H9 (cell line): ENCODE results near the gene NBEAL1. TPM values are rescaled to one million over a fixed set of nuclear protein-coding genes. Genes with fewer than 3 reads are reported as not detected.
"Not testable (repeated sequence)": the region's sequence is repeated elsewhere in the genome, so short reads cannot be mapped to it uniquely, and the experiment has no call there.

Source experiments
- DNase-seq: peaks from one replicate; pipeline ENCODE4 v3.0.0-alpha.2; 2017
- H2AFZ ChIP-seq: one replicate; pipeline ENCODE4 v1.6.1; 2013; ENCODE audit warnings: mild to moderate bottlenecking, low read length, control low read depth, moderate library complexity
- H2AK5ac ChIP-seq: 2 replicates; pipeline ENCODE4 v1.6.1; 2013; ENCODE audit warnings: low read length, control low read depth, mixed read lengths; ENCODE audit not compliant: insufficient read length
- H2BK120ac ChIP-seq: one replicate; pipeline ENCODE4 v1.6.1; 2013; ENCODE audit warnings: low read depth, mild to moderate bottlenecking, low read length, control low read depth, inconsistent platforms; ENCODE audit not compliant: poor library complexity, severe bottlenecking
- H2BK12ac ChIP-seq: 2 replicates; pipeline ENCODE4 v1.6.1; 2013; ENCODE audit warnings: low read length, control low read depth, mixed read lengths, low read depth; ENCODE audit not compliant: insufficient read length
- H2BK15ac ChIP-seq: 2 replicates; pipeline ENCODE4 v1.6.1; 2013; ENCODE audit warnings: low read depth, low read length, control low read depth
- H2BK20ac ChIP-seq: one replicate; pipeline ENCODE4 v1.6.1; 2013; ENCODE audit warnings: low read depth, mild to moderate bottlenecking, low read length, control low read depth, inconsistent platforms; ENCODE audit not compliant: poor library complexity, severe bottlenecking
- H2BK5ac ChIP-seq: 2 replicates; pipeline ENCODE4 v1.6.1; 2013; ENCODE audit warnings: low read length, control low read depth, mixed read lengths; ENCODE audit not compliant: insufficient read length
- H3K14ac ChIP-seq: 2 replicates; pipeline ENCODE4 v1.6.1; 2013; ENCODE audit warnings: low read length, control low read depth; ENCODE audit not compliant: insufficient read depth
- H3K18ac ChIP-seq: 2 replicates; pipeline ENCODE4 v1.6.1; 2013; ENCODE audit warnings: low read depth, mild to moderate bottlenecking, mixed read lengths, low read length, control low read depth; ENCODE audit not compliant: insufficient read length
- H3K23ac ChIP-seq: 2 replicates; pipeline ENCODE4 v1.6.1; 2013; ENCODE audit warnings: low read length, control low read depth, mixed read lengths, low read depth; ENCODE audit not compliant: insufficient read length
- H3K23me2 ChIP-seq: 2 replicates; pipeline ENCODE4 v1.6.1; 2013; ENCODE audit warnings: low read depth, mild to moderate bottlenecking, mixed read lengths, low read length, control low read depth; ENCODE audit not compliant: insufficient read length, poor library complexity, severe bottlenecking
- H3K27ac ChIP-seq: 2 replicates; pipeline ENCODE4 v1.5.1; 2013; ENCODE audit warnings: low read length, control low read depth, mixed read lengths, low read depth; ENCODE audit not compliant: insufficient read length
- H3K27me3 ChIP-seq: 2 replicates; pipeline ENCODE4 v1.6.1; 2013; ENCODE audit warnings: low read length, control low read depth, inconsistent platforms; ENCODE audit not compliant: insufficient read depth
- H3K4ac ChIP-seq: 2 replicates; pipeline ENCODE4 v1.6.1; 2013; ENCODE audit warnings: low read depth, mild to moderate bottlenecking, control low read depth, inconsistent platforms, low read length, moderate library complexity
- H3K4me1 ChIP-seq: 2 replicates; pipeline ENCODE4 v1.6.1; 2013; ENCODE audit warnings: low read length, control low read depth, inconsistent platforms; ENCODE audit not compliant: insufficient read depth
- H3K4me2 ChIP-seq: 2 replicates; pipeline ENCODE4 v1.6.1; 2013; ENCODE audit warnings: low read length, control low read depth, mixed read lengths; ENCODE audit not compliant: insufficient read length, insufficient read depth
- H3K56ac ChIP-seq: 2 replicates; pipeline ENCODE4 v1.6.1; 2013; ENCODE audit warnings: low read depth, mild to moderate bottlenecking, mixed read lengths, low read length, control low read depth; ENCODE audit not compliant: insufficient read length
- H3K79me1 ChIP-seq: 2 replicates; pipeline ENCODE4 v1.6.1; 2013; ENCODE audit warnings: low read depth, mild to moderate bottlenecking, moderate library complexity, low read length, control low read depth, inconsistent platforms; ENCODE audit not compliant: insufficient read depth, poor library complexity, severe bottlenecking
- H3K79me2 ChIP-seq: 2 replicates; pipeline ENCODE4 v1.6.1; 2013; ENCODE audit warnings: low read length, control low read depth, inconsistent platforms; ENCODE audit not compliant: insufficient read depth
- H3K9ac ChIP-seq: 2 replicates; pipeline ENCODE4 v1.6.1; 2013; ENCODE audit warnings: low read length, control low read depth, mixed read lengths; ENCODE audit not compliant: insufficient read length; ENCODE audit errors: extremely low read depth
- H3K9me3 ChIP-seq: one replicate; pipeline ENCODE4 v1.6.1; 2013; ENCODE audit warnings: low read depth, low read length, inconsistent platforms; ENCODE audit not compliant: control insufficient read depth
- H3T11ph ChIP-seq: one replicate; pipeline ENCODE4 v1.6.1; 2013; ENCODE audit warnings: mild to moderate bottlenecking, low read length, control low read depth, inconsistent platforms
- H4K20me1 ChIP-seq: one replicate; pipeline ENCODE4 v1.6.1; 2013; ENCODE audit not compliant: control insufficient read depth, insufficient read length, insufficient read depth
- H4K5ac ChIP-seq: 2 replicates; pipeline ENCODE4 v1.6.1; 2013; ENCODE audit warnings: low read depth, mild to moderate bottlenecking, mixed read lengths, low read length, control low read depth; ENCODE audit not compliant: insufficient read length
- H4K8ac ChIP-seq: replicated peaks from 2 replicates; pipeline ENCODE4 v1.6.1; 2013; ENCODE audit warnings: low read length, control low read depth, mixed read lengths, low read depth; ENCODE audit not compliant: insufficient read length
- H4K91ac ChIP-seq: 2 replicates; pipeline ENCODE4 v1.6.1; 2013; ENCODE audit warnings: low read depth, mild to moderate bottlenecking, moderate library complexity, mixed read lengths, low read length, control low read depth; ENCODE audit not compliant: insufficient read length
- H3K27ac Mint-ChIP-seq, 3 experiments: 2 replicates in 2 of 3; 3 replicates in 1 of 3; pipeline ENCODE4 v1.8.0; 2020 to 2021; ENCODE audit warnings: mixed read lengths in 3 of 3, mild to moderate bottlenecking in 1 of 3, moderate library complexity in 1 of 3
- H3K27me3 Mint-ChIP-seq: 2 replicates; pipeline ENCODE4 v1.8.0; 2021; ENCODE audit warnings: low read depth, mild to moderate bottlenecking, moderate library complexity, mixed read lengths
- H3K36me3 Mint-ChIP-seq, 3 experiments: 2 replicates in 2 of 3; 3 replicates in 1 of 3; pipeline ENCODE4 v1.8.0; 2020 to 2021; ENCODE audit warnings: low read depth in 3 of 3, mixed read lengths in 3 of 3; ENCODE audit not compliant: insufficient read depth in 1 of 3
- H3K4me1 Mint-ChIP-seq, 2 experiments: 2 replicates each; pipeline ENCODE4 v1.8.0; 2020; ENCODE audit warnings: mixed read lengths in 2 of 2
- H3K4me3 Mint-ChIP-seq, 2 experiments: 2 replicates in 1 of 2; 3 replicates in 1 of 2; pipeline ENCODE4 v1.8.0; 2020 to 2021; ENCODE audit warnings: mild to moderate bottlenecking in 2 of 2, mixed read lengths in 2 of 2, moderate library complexity in 1 of 2
- H3K9me3 Mint-ChIP-seq, 2 experiments: 2 replicates in 1 of 2; 3 replicates in 1 of 2; pipeline ENCODE4 v1.8.0; 2020; ENCODE audit warnings: mild to moderate bottlenecking in 2 of 2, mixed read lengths in 2 of 2, moderate library complexity in 1 of 2
- CTCF ChIP-seq: fragments of 200-600 bp; sonication (generic); conservative IDR thresholded peaks from 3 replicates; pipeline ENCODE4 v1.8.0; 2021; ENCODE audit warnings: antibody characterized with exemption, mild to moderate bottlenecking
- WGBS: extraction: QIAGEN DNeasy Blood & Tissue Kit; methylation state at CpG from one replicate; pipeline ENCODE4 v1.1.7; 2013; ENCODE audit warnings: missing lambda C conversion rate, low lambda C conversion rate, mixed read lengths; ENCODE audit not compliant: insufficient read length; ENCODE audit errors: extremely low coverage; 5-methylcytosine and 5-hydroxymethylcytosine counted together
- total RNA-seq: library from RNA; stranded (reverse); gene quantifications from 2 replicates; pipeline ENCODE4 v1.2.1, GENCODE V29; 2021

The NBEAL1 gene
- total RNA-seq, 1 experiment from 2014 or later = 10.1 TPM

- H3K9me3 ChIP-seq = no peaks in the 10 kb centered on the region
- no peaks in the 10 kb centered on the region for H4K20me1 ChIP-seq
- WGBS = no CpG with 5 or more reads among the region's 1 CpG
- no peak overlapping the region for H3K4ac ChIP-seq
- H3K4me1 ChIP-seq = no peaks in the 10 kb centered on the region
- H3K14ac ChIP-seq = no peak overlapping the region
- H3K18ac ChIP-seq = no peak overlapping the region
- TF ChIP-seq CTCF = peak; percentile 54
- no peak overlapping the region for H2BK12ac ChIP-seq
- Mint-ChIP-seq H3K9me3 (no peaks in the 10 kb centered on the region), H3K4me3 (no peak overlapping the region), H3K27ac (no peak overlapping the region), H3K27me3 (no peaks in the 10 kb centered on the region), H3K4me1 (no peaks in the 10 kb centered on the region), H3K36me3 (peaks cover 3 to 18% (median 9%) of the 10 kb centered on the region in 3 experiments; a peak in 5 of 7 replicates)
- H3K27me3 ChIP-seq = no peaks in the 10 kb centered on the region
- H3T11ph ChIP-seq = no peak overlapping the region
- H3K79me2 ChIP-seq = no peaks in the 10 kb centered on the region
- H2BK120ac ChIP-seq = no peak overlapping the region
- no peak overlapping the region for H4K8ac ChIP-seq
- no peak overlapping the region for H3K9ac ChIP-seq
- no peaks in the 10 kb centered on the region for H3K23me2 ChIP-seq
- no peaks in the 10 kb centered on the region for H3K79me1 ChIP-seq
- DNase-seq = no peak
- no peak overlapping the region for H2BK5ac ChIP-seq
- no peak overlapping the region for H3K4me2 ChIP-seq
- no peak overlapping the region for H3K56ac ChIP-seq
- H2AFZ ChIP-seq = no peak overlapping the region
- H4K5ac ChIP-seq = no peak overlapping the region
- no peak overlapping the region for H2AK5ac ChIP-seq
- H4K91ac ChIP-seq = no peak overlapping the region
- H3K23ac ChIP-seq = no peak overlapping the region
- H3K27ac ChIP-seq = no peak overlapping the region
- H2BK20ac ChIP-seq = no peak overlapping the region
- no peak overlapping the region for H2BK15ac ChIP-seq
These were observed 83.1 kb downstream of the NBEAL1 start for GRCh38 chr2:203097735-203098134.

GRCh38 chr2:203102357-203102756 is 87.7 kb downstream of the NBEAL1 start:
- not testable (repeated sequence) for H2BK120ac ChIP-seq, H4K8ac ChIP-seq, H2BK20ac ChIP-seq, H3K27ac Mint-ChIP-seq, H3K18ac ChIP-seq, H3K79me2 ChIP-seq, DNase-seq, H4K20me1 ChIP-seq, H3K27ac ChIP-seq, H3K27me3 Mint-ChIP-seq, H3K4ac ChIP-seq, H2BK5ac ChIP-seq, H3K9ac ChIP-seq, H3K9me3 ChIP-seq, H3K4me1 Mint-ChIP-seq, H3K4me3 Mint-ChIP-seq, H4K5ac ChIP-seq, H3K4me1 ChIP-seq, H2BK12ac ChIP-seq, H3K4me2 ChIP-seq, H2AK5ac ChIP-seq, H2BK15ac ChIP-seq, H3K23ac ChIP-seq, H2AFZ ChIP-seq, H4K91ac ChIP-seq, H3K14ac ChIP-seq, H3K79me1 ChIP-seq, H3K27me3 ChIP-seq, H3K56ac ChIP-seq, H3K23me2 ChIP-seq, H3T11ph ChIP-seq
- H3K36me3 Mint-ChIP-seq = peaks cover 19 to 34% (median 28%) of the 10 kb centered on the region in 3 experiments
- WGBS = no CpG with 5 or more reads among the region's 1 CpG
- H3K9me3 Mint-ChIP-seq = peaks cover 12 to 13% of the 10 kb centered on the region in 2 experiments
